Heart left ventricle (tissue), 16 donors: ENCODE results near the gene ARL15. TPM values are rescaled to one million over a fixed set of nuclear protein-coding genes. Genes with fewer than 3 reads are reported as not detected.

Experiments used
- ATAC-seq, 4 donors: fragments of 200-7000 bp; cut with Tn5 transposase; one replicate each; pipeline ENCODE4 v1.9.1; 2020 to 2022; ENCODE audit warnings: moderate library complexity in 4 of 4, mild to moderate bottlenecking in 3 of 4, moderate number of reproducible peaks in 1 of 4
- DNase-seq, 5 donors: peaks; one replicate each; pipeline ENCODE4 v3.0.0-alpha.2; 2020
- H3K27ac ChIP-seq, 12 donors: fragments of 200-600 bp; sonication (generic) in 4 of 12; one replicate each; pipeline versions ENCODE4 v1.5.0 to v1.8.0; 2016 to 2022; ENCODE audit warnings: mild to moderate bottlenecking in 2 of 12
- H3K27me3 ChIP-seq, 9 donors: fragments of 200-600 bp; sonication (generic) in 2 of 9; one replicate each; pipeline versions ENCODE4 v1.5.1 to v1.8.0; 2016 to 2022; ENCODE audit warnings: mild to moderate bottlenecking in 3 of 9
- H3K36me3 ChIP-seq, 9 donors: fragments of 200-600 bp; sonication (generic) in 2 of 9; one replicate each; pipeline versions ENCODE4 v1.5.0 to v1.8.0; 2018 to 2022; ENCODE audit warnings: mild to moderate bottlenecking in 2 of 9
- H3K4me1 ChIP-seq, 12 donors: fragments of 200-600 bp; sonication (generic) in 4 of 12; one replicate each; pipeline versions ENCODE4 v1.5.0 to v1.8.0; 2016 to 2022; ENCODE audit warnings: mild to moderate bottlenecking in 3 of 12
- H3K4me3 ChIP-seq, 12 donors: fragments of 200-600 bp; sonication (generic) in 4 of 12; one replicate each; pipeline versions ENCODE4 v1.5.0 to v1.8.0; 2017 to 2022; ENCODE audit warnings: mild to moderate bottlenecking in 9 of 12, moderate library complexity in 4 of 12
- H3K9me3 ChIP-seq, 12 donors: fragments of 200-600 bp; sonication (generic) in 4 of 12; one replicate each; pipeline versions ENCODE4 v1.5.0 to v1.8.0; 2016 to 2022; ENCODE audit warnings: mild to moderate bottlenecking in 1 of 12
- POLR2A ChIP-seq, 2 donors: fragments of 450-650 bp; IDR thresholded peaks; one replicate each; pipeline ENCODE4 v1.6.1; 2017; ENCODE audit warnings: antibody characterized with exemption in 2 of 2, mild to moderate bottlenecking in 2 of 2, moderate library complexity in 2 of 2
- WGBS, 4 donors: extraction: QIAGEN DNeasy Blood & Tissue Kit in 2 of 4; methylation state at CpG; one replicate each; pipeline versions ENCODE4 v1.1.5 to v1.1.7; 2013 to 2018; 5-methylcytosine and 5-hydroxymethylcytosine counted together
- intact Hi-C, 10 donors: fragments of 100-400 bp; cut with DNase I; formaldehyde crosslinking; loops; one replicate each; pipeline versions ENCODE4 v1.11.1 to v1.14.2; 2022
- polyA plus RNA-seq, 2 donors: library from polyadenylated mRNA; stranded (reverse); fragments of 200-250 nt; gene quantifications; one replicate each; pipeline ENCODE4 v1.2.3, GENCODE V29; 2013
- total RNA-seq, 9 donors: library from RNA; depleted of rRNA in 2 of 9; stranded (reverse); fragments of >200 nt in 2 of 9; fragmentation: NEBNext Ultra II Directional in 3 of 9; extraction: Animal tissue kit (Norgen Biotek cat#: 25700) in 3 of 9; gene quantifications; one replicate each; pipeline versions ENCODE4 v1.1.0 to v1.2.4, GENCODE V29; 2016 to 2023
- TF ChIP-seq, protein P1 (sequence below), 12 donors: fragments of 200-600 bp; sonication (generic) in 4 of 12; IDR thresholded peaks; one replicate each; pipeline versions ENCODE4 v1.5.0 to v1.8.0; 2018 to 2022; ENCODE audit warnings: antibody characterized with exemption in 12 of 12, mild to moderate bottlenecking in 5 of 12
- donor health status: ischemic (EF 13 %, LVEDD 7.1; RV severe dilation, severe dysfunction).
- donor health status: healthy with polysubstance abuse.
- donor health status: DM: no; HTN: yes; CAD: no.
- donor health status: DM: no; HTN: no; CAD: no.
- donor health status: ischemic (EF 25% LVEDD 6.9; RV normal size, moderate dysfunction).
- donor health status: ischemic (EF 25% LVEDD 5.7; RV mildly dilated, moderate dysfunction).
- donor health status: healthy.
- donor health status: DM: yes; HTN: yes; CAD: no.
- donor health status: ischemic (EF 35%, LVEDD 5.7; RV mildly dilated, moderate dysfunction).
- donor health status: nonischemic (EF 11% LVEDD 7.7; RV severe dilation, severe dysfunction).
- donor health status: DM: yes; HTN: yes; CAD: no.
- donor health status: PGD.
- donor health status: ischemic (EF 29% LVEDD 5.4; RV normal size, mild dysfunction).
- donor health status: nonischemic (EF 23%, LVEDD 6.1; RV moderate dilation, normal function).

Gene ARL15
- total and polyA plus RNA-seq, 11 donors, result 7.1 to 35.0 (median 23.2) TPM

DNA sequence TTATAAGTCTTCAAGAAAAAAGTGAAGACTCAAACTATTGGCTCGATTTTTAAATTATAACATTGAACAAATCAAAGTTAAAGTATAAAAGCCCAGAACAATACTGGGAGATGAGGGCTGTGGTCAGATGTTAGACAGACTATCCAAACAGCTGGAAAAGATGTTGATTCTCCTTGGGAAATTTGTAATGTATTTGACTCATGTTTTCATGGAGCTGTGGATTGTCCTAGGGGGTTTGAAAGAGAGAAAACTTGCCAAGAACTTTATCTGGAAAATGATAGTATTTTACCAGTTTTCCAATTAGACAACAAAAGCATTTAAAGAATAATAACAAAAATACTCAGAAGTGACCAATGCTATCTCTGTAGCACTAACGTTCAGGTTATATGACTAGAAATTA, 339.2 kb downstream of the ARL15 start:
- DNase-seq, result no peak
- 42 to 50% (median 46%) methylated on average over 2 of the region's 2 CpGs for WGBS, 4 donors
- Histone ChIP-seq H3K27me3 (no peaks in the 10 kb centered on the region), H3K4me1 (peaks cover 0 to 26% (median 0%) of the 10 kb centered on the region in 12 donors), H3K36me3 (peaks cover 0 to 10% (median 0%) of the 10 kb centered on the region in 9 donors), H3K9me3 (no peaks in the 10 kb centered on the region), H3K27ac (no peak overlapping the region), H3K4me3 (no peak overlapping the region)
- TF ChIP-seq, protein P1, sequence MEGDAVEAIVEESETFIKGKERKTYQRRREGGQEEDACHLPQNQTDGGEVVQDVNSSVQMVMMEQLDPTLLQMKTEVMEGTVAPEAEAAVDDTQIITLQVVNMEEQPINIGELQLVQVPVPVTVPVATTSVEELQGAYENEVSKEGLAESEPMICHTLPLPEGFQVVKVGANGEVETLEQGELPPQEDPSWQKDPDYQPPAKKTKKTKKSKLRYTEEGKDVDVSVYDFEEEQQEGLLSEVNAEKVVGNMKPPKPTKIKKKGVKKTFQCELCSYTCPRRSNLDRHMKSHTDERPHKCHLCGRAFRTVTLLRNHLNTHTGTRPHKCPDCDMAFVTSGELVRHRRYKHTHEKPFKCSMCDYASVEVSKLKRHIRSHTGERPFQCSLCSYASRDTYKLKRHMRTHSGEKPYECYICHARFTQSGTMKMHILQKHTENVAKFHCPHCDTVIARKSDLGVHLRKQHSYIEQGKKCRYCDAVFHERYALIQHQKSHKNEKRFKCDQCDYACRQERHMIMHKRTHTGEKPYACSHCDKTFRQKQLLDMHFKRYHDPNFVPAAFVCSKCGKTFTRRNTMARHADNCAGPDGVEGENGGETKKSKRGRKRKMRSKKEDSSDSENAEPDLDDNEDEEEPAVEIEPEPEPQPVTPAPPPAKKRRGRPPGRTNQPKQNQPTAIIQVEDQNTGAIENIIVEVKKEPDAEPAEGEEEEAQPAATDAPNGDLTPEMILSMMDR (IDR thresholded peaks at IDR 0.05), result no peak
- TF ChIP-seq POLR2A (IDR thresholded peaks at IDR 0.05), result no peak
- intact Hi-C loops, result loop anchor here in 2 of 10 donors (1.0 to 5.0 kb wide), 2 partner anchors 34 kb away; no protein-coding TSS in a partner anchor
- peak in 3 of 4 donors; percentile 55 to 84 (median 58) for ATAC-seq

DNA sequence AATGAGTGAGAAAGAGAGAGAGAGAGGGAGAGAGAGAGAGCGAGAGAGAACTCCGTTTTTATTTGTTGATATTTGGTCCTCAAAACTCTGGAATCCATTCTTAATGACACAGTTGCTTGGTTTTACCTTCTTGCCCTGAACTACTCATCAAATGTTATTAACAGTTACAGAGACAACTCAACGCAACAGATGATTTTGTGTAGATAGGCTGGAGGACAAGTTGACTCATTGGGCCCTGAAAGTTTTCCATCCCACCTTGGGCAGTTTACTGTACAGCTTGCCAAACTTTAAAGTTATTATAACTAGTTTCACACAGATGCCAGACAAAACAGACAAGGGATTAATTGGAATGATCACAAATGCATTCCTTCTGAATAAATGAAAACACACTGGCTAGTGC, 339.9 kb downstream of the ARL15 start:
- peaks cover 0 to 27% (median 0%) of the 10 kb centered on the region in 12 donors for H3K4me1 ChIP-seq
- H3K36me3 ChIP-seq, result peaks cover 0 to 7% (median 0%) of the 10 kb centered on the region in 9 donors
- no peaks in the 10 kb centered on the region for H3K9me3 ChIP-seq
- no peak overlapping the region for H3K27ac ChIP-seq
- 81 to 90% (median 84%) methylated on average over 3 of the region's 3 CpGs for WGBS, 4 donors
- H3K27me3 ChIP-seq, result no peaks in the 10 kb centered on the region
- intact Hi-C loops, result loop anchor here in 1 of 10 donors (5.0 kb wide), 1 partner anchor 33 kb away; no protein-coding TSS in a partner anchor
- ATAC-seq (peak in 1 of 4 donors; percentile 52), DNase-seq (no peak)
- TF ChIP-seq, protein P1 (IDR thresholded peaks at IDR 0.05), result no peak
- TF ChIP-seq POLR2A (IDR thresholded peaks at IDR 0.05), result no peak
- no peak overlapping the region for H3K4me3 ChIP-seq

DNA sequence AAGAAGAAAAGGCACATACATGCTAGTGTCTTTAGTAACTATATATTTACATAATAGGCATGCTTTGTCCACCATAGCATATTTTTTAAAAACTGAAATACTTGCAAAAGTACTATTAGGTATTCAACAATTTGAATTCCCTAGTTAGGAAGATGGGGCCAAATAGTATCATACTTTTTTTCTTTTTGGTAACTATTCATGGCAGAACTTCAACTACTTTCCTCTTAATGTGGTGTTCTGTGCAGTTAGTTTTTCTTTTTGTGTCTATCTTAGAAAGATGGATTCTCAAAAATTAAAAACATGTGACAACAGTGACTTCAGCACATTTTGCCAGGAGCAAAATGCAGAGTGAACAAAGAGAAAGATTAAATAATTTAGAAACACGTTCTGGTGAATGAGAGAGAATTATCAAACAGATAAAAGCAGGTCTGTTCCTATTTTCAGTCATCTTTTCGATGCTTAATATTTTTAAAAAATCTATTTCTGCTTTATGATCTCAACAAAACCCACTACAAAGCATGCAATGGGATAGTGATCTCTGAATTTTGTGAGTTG, 341.1 kb downstream of the ARL15 start:
- Histone ChIP-seq H3K4me1 (peaks cover 0 to 33% (median 0%) of the 10 kb centered on the region in 12 donors), H3K27me3 (no peaks in the 10 kb centered on the region), H3K27ac (no peak overlapping the region), H3K9me3 (no peaks in the 10 kb centered on the region), H3K4me3 (no peak overlapping the region), H3K36me3 (peaks cover 0 to 5% (median 0%) of the 10 kb centered on the region in 9 donors)
- DNase-seq, result no peak
- intact Hi-C loops, result no loop called here
- WGBS, 4 donors, result 62 to 73% (median 72%) methylated on average over 2 of the region's 2 CpGs
- no peak for ATAC-seq
- TF ChIP-seq, protein P1 (IDR thresholded peaks at IDR 0.05), result no peak
- TF ChIP-seq POLR2A (IDR thresholded peaks at IDR 0.05), result no peak

DNA sequence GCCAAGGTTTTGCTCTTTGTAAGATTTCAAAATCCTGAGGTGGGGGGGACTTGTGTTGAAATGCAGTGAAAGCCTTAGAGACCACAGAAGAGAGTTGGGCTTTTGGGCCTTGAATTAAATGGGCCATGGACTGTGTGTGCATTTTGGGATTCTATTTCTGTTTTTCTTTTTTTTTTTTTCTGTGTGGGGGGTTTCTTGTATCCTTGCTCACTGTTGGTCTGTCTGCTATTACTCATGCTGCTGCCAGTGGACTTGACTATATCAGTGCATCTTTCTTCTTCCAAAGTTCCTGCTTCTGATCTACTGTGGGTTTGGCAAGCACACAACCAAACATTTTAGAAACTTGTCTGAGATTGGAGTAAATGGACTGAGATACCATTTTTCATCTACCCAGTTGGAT, 344.9 kb downstream of the ARL15 start:
- no peak overlapping the region for H3K4me3 ChIP-seq
- intact Hi-C loops, result no loop called here
- H3K9me3 ChIP-seq, result no peaks in the 10 kb centered on the region
- ATAC-seq (no peak), DNase-seq (no peak)
- H3K4me1 ChIP-seq, result peaks cover 0 to 21% (median 0%) of the 10 kb centered on the region in 12 donors
- no peak overlapping the region for H3K27ac ChIP-seq
- TF ChIP-seq, protein P1 (IDR thresholded peaks at IDR 0.05), result no peak
- no peak for TF ChIP-seq POLR2A (IDR thresholded peaks at IDR 0.05)
- no peaks in the 10 kb centered on the region for H3K27me3 ChIP-seq
- H3K36me3 ChIP-seq, result peaks cover 0 to 2% (median 0%) of the 10 kb centered on the region in 9 donors
